ENCODE results near the gene CDH23. TPM values are rescaled to one million over a fixed set of nuclear protein-coding genes. Genes with fewer than 3 reads are reported as not detected.
A peak's percentile ranks its signal among the peaks of the same experiment; 100 is the strongest.

CDH23 gene
- total RNA-seq, 4 donors from 2014 or later, result 2.9 to 16.1 (median 5.9) TPM

- TF ChIP-seq POLR2A (IDR thresholded peaks at IDR 0.05) (no peak), CTCF (IDR thresholded peaks at IDR 0.05) (no peak), POLR2AphosphoS5 (IDR thresholded peaks at IDR 0.05) (no peak), EP300 (IDR thresholded peaks at IDR 0.05; ENCODE audit: low read depth) (no peak)
- Histone ChIP-seq H3K27me3 (no peaks in the 10 kb centered on the region), H3K36me3 (no peaks in the 10 kb centered on the region), H3K27ac (no peak overlapping the region), H3K4me1 (peaks cover 10 to 25% (median 15%) of the 10 kb centered on the region in 4 donors), H3K9me3 (no peaks in the 10 kb centered on the region), H3K4me3 (no peak overlapping the region)
- no peak for DNase-seq
- in situ Hi-C loops (cut with MboI; ENCODE audit: low pct_ligation_motif_present in 1 of 4, low pct_unique_long_range_greater_than_20kb in 1 of 4, low sequenced_read_pairs in 3 of 4) (no loop called here), intact Hi-C loops (cut with DNase I; ENCODE audit: low total_unique reads) (no loop called here)
- WGBS, 2 donors (ENCODE audit: low coverage in 1 of 2), result 57 to 70% methylated on average over 3 to 5 of the region's 5 CpGs
Observed at GRCh38 chr10:71614946-71615345, 218.2 kb downstream of the CDH23 start.

GRCh38 chr10:71615538-71616329 lies 219.0 kb downstream of the CDH23 start:
- 80 to 92% methylated on average over 1 to 24 of the region's 24 CpGs for WGBS, 2 donors (ENCODE audit: low coverage in 1 of 2)
- intact Hi-C loops (cut with DNase I; ENCODE audit: low total_unique reads), result no loop called here
- Histone ChIP-seq H3K4me3 (no peak overlapping the region), H3K36me3 (no peaks in the 10 kb centered on the region), H3K4me1 (peaks cover 10 to 25% (median 15%) of the 10 kb centered on the region in 4 donors), H3K27me3 (no peaks in the 10 kb centered on the region), H3K9me3 (no peaks in the 10 kb centered on the region), H3K27ac (no peak overlapping the region)
- in situ Hi-C loops (cut with MboI; ENCODE audit: low pct_ligation_motif_present in 1 of 4, low pct_unique_long_range_greater_than_20kb in 1 of 4, low sequenced_read_pairs in 3 of 4), result no loop called here
- no peak for DNase-seq
- TF ChIP-seq POLR2AphosphoS5 (IDR thresholded peaks at IDR 0.05) (no peak), CTCF (IDR thresholded peaks at IDR 0.05) (no peak), EP300 (IDR thresholded peaks at IDR 0.05; ENCODE audit: low read depth) (no peak)

- Histone ChIP-seq H3K36me3 (no peaks in the 10 kb centered on the region), H3K27ac (no peak overlapping the region), H3K4me1 (peaks cover 10 to 32% (median 15%) of the 10 kb centered on the region in 4 donors), H3K9me3 (no peaks in the 10 kb centered on the region), H3K27me3 (no peaks in the 10 kb centered on the region), H3K4me3 (no peak overlapping the region)
- in situ Hi-C loops (cut with MboI; ENCODE audit: low pct_ligation_motif_present in 1 of 4, low pct_unique_long_range_greater_than_20kb in 1 of 4, low sequenced_read_pairs in 3 of 4) (no loop called here), intact Hi-C loops (cut with DNase I; ENCODE audit: low total_unique reads) (no loop called here)
- TF ChIP-seq CTCF (IDR thresholded peaks at IDR 0.05) (no peak), POLR2AphosphoS5 (IDR thresholded peaks at IDR 0.05) (peak in 1 of 3 donors; percentile 34)
- 92% methylated on average over 12 of the region's 12 CpGs; no CpG with 5 or more reads in 1 of the 2 donors for WGBS, 2 donors (ENCODE audit: low coverage in 1 of 2)
- peak; percentile 43 for DNase-seq
Observed at GRCh38 chr10:71616817-71617654, 220.3 kb downstream of the CDH23 start.

GRCh38 chr10:71618176-71618575 lies 221.5 kb downstream of the CDH23 start:
- WGBS, 2 donors (ENCODE audit: low coverage in 1 of 2), result 95% methylated on average over 6 of the region's 6 CpGs; no CpG with 5 or more reads in 1 of the 2 donors
- Histone ChIP-seq H3K27ac (no peak overlapping the region), H3K9me3 (no peaks in the 10 kb centered on the region), H3K36me3 (no peaks in the 10 kb centered on the region), H3K4me1 (peaks cover 5 to 26% (median 8%) of the 10 kb centered on the region in 4 donors), H3K27me3 (no peaks in the 10 kb centered on the region), H3K4me3 (no peak overlapping the region)
- TF ChIP-seq CTCF (IDR thresholded peaks at IDR 0.05), result no peak
- no peak for TF ChIP-seq EP300 (IDR thresholded peaks at IDR 0.05; ENCODE audit: low read depth)
- TF ChIP-seq POLR2A (IDR thresholded peaks at IDR 0.05), result no peak
- no peak for TF ChIP-seq POLR2AphosphoS5 (IDR thresholded peaks at IDR 0.05)
- in situ Hi-C loops (cut with MboI; ENCODE audit: low pct_ligation_motif_present in 1 of 4, low pct_unique_long_range_greater_than_20kb in 1 of 4, low sequenced_read_pairs in 3 of 4) (no loop called here), intact Hi-C loops (cut with DNase I; ENCODE audit: low total_unique reads) (no loop called here)
- DNase-seq, result no peak

Data from transverse colon (tissue), 4 donors.